Fibroblast of skin of right quadriceps (primary cell): ENCODE results near the gene UNC13A.

Source experiments
- DNase-seq: peaks from one replicate; pipeline ENCODE4 v3.0.0-alpha.2; 2013

UNC13A gene

DNA sequence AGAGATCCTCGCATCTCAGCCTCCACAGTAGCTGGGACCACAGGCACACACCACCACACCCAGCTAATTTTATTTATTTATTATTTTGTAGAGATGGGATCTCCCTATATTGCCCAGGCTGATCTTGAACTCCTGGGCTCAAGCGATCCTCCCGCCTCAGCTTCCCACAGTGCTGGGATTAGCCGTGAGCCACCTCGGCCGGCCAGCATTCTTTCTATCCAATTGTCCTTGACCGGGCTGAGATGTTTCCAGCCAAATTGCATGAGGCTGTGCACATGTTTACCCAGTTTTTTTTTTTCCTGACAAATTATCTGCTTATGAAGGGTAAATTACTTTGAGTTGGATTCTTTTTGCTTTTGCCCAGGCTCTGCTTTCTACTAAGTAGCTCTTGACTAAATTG is 28.2 kb downstream of the UNC13A start:
- DNase-seq, result no peak

DNA sequence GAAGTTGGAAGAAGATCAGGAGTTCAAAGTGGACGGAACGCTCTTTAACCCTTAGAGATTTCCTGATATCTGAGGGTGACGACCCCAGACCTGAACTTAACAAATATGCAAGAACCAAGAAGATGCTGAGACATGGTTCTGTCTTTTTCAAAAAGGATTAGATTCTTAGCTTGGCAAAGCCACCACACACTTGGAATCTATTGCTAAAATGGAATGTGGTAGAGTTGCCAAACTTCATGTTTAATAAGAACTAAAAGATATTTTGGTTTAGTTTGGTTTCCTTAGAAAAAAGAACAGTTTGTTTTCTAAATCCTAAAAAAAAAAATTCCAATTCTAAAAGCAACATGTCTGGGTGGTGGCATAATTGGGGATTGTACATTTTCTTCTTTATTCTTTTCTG is 29.5 kb downstream of the UNC13A start:
- DNase-seq, result no peak

DNA sequence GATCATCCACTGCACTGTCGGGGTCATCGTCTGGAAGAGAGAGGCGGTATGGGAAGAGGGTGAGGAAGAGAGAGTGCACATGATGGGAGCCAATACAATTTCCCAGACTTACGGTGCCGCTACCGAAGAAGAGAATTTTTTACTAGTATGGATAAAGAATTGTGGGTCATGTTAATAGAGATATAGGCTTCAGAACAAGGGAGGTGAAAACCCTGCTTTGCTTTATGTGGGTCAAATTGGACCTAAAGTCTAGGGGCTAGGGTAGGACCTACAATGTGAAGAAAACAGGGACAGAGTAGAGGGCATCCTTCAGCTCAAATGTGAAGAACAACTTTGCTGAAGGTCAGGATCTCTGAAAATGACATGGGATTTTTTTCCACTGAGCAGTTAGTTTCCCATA is 29.9 kb downstream of the UNC13A start:
- DNase-seq, result no peak

DNA sequence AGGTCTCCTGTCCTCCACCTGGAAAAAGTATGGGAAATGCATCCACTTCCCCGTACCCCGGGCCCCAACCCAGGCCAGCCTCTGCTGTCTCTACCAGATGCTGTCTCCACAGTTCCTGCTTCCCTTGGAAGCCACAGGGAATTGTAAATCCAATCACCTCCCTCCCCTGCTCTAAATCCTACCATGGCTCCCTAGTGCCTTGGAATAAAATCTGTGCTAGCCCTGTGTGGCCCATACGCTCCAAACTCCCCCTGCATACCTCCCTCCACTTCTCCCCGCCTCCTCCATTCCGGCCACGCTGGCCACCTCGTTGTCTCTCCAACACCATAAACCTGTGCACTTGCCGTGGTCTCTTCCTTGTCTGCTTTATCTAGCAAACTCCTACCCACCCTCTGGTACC is 31.2 kb downstream of the UNC13A start:
- DNase-seq, result no peak

DNA sequence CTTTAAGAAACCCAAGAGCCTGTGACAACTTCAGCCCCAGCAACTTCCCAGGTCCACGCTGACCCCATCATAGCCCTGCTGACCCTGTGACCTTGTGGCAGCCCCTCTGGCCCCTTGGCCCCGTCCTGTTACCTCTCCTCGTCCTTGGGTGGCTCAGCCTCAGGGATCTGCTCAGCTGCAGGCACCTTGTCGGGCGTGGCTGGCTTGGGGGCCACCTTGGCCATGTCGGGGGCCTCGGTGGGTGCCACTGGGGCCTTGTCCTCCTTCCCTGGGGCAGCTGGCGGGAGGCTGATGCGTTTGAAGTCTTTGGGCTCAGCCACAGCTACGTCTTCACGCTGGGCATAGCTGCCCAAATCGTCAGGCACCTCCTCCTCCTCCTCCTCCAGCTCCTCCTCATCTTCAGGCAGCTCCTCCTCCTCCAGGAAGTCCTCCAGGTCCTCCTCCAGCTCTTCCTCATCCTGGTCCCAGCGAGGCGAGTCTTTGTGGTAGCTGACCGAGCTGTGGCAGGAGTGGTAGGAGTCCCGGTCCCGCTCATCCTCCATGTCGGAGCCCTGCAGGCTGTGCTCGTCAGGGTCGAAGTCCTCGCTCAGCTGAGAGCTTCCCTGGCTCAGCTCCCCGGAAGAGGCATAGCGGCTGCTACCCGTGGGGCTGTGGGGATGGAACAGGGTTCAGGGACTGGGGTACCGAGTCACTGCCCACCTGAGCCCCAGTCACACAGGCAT is 32.2 kb downstream of the UNC13A start:
- no peak for DNase-seq

DNA sequence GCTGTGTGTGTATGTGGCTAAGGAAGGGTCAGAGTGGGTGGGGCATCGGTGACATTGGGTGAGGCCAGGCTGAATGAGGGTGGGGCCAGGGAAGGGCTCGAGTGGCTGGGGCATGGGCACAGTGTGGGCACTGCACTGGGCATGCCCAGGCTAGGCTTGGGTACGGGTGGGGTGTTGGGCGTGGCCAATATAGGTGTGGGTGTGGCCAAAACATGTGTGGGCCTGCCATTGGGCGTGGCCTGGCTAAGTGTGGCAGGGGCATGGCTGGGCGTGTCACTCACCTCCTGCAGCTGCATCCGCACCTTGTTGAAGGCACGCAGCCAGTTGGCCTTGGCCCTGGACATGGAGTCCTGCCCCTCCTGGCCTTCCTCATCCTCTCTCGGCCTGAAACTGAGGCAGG is 33.2 kb downstream of the UNC13A start:
- DNase-seq, result no peak

DNA sequence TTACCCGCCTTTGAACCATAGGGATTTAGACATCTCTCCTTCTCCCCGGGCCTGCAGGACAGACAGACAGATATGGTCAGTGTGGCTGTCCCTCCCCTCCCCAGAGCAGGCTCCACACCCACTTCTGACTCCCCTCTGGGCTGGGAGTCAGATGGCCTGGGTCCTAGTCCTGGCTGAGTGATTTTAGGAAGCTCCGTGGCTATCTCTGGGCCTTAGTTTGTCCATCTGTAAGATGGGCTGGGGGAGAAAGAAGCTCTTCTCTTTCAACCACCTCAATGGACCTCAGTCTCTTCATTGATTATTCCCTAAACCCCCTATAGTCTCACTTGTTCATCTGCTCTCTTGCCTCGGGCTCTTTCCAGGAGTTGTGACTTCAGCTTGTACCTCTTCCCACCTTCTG is 35.5 kb downstream of the UNC13A start:
- DNase-seq, result no peak

DNA sequence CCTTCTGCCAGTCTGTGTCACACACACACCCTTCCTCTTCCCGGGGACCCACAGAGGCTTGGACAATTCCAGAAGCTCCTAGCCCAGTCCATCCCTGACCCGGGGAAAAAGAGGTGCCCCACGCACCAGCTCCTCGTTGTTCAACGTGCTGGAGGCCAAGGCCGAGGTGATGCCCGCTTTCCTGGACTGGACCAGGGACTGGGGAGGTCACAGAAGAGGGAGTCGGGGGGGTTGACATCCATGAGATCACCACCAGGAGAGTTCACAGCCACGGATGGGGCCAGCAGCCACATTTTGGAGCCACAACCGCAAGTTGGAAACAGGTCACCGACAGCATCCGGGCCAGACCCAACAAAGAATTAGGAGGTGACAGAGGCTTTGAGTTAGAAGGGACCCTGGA is 39.4 kb downstream of the UNC13A start:
- no peak for DNase-seq

DNA sequence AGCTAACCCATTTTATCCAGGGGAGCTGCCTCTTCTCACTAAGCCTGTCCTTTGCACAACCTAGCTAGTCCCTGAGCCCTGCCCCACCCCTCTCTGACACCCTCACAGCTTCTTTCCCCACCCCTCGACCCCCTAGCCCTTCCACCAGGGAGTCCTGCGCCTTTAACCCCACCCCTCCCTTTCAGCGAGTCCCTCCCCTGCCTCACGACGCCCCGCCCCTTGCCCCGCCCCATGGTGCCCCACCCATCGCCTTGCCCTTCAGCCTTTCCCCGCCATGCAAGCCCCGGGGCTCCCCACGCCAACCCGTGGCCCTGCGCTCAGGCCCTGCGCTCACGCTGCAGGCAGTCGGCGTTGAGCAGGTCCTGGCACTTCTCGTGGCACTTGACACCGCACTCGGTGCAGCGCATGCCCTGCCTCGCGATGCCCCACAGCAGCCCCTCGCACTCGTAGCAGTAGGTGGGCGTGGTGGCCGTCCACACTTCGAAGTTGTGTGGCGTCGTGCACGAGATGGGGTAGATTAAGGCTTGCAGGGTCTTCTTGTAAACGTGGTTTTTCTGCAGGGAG is 40.0 kb downstream of the UNC13A start:
- no peak for DNase-seq

DNA sequence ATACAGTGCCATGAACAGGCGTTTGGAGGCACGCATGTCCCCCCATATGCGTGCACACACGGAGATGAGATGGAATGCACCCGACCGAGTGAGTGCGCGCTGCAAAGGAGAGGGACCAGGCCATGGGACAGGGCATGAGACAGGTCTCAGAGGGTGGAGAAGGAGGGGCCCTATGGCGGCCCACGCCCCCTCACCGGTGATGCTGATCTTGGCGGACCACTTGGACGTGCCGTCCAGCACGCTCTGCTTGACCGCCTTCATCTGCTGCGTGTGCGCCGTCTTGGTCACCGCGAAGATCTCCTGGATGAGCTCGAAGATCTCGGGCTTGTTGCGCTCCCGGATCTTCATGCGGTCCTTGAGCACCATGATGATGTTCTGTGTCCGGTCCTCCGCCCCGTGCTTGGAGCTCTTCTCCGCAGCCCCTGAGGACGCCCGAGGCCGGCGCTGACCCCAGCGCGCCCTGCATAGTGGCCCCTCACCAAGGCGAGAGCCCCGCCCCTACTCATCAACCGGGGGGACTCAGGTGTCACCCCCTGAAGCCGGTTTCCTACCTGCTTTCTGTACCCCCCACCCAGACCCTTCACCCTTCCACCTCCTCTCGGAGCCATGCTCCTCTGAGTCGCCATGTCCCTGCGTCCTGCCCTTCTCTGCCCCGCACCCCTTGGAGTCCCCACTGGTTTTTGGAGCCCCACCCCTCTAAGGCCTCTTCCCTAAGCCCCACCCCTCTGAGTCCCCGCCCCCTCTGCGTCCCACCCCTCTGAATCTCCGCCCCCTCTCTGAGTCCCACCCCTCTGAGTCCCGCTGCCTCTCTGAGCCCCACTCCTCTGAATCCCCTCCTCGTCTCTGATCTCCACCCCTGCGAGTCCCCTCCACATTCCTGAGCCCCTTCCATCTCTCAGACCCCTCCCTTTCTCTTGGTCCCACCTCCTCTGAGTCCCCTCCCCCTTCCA is 40.8 kb downstream of the UNC13A start:
- DNase-seq, result no peak

DNA sequence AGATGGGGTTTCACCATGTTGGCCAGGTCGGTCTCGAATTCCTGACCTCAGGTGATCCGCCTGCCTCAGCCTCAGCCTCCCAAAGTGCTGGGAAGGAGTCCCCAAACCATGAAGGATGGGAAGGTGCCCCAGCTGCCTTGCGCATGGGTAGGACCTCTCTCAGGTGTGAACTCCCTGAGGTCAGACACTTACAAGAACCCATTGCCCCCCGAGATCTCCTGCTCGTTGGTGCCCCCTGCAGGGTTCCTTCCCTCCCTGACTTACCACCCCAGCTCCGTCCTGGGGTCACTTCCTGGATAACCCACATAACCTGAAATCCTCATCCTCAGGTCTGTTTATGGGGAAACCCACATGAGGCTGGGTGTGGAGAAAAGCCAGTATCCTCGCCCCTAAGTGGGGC is 41.7 kb downstream of the UNC13A start:
- no peak for DNase-seq

DNA sequence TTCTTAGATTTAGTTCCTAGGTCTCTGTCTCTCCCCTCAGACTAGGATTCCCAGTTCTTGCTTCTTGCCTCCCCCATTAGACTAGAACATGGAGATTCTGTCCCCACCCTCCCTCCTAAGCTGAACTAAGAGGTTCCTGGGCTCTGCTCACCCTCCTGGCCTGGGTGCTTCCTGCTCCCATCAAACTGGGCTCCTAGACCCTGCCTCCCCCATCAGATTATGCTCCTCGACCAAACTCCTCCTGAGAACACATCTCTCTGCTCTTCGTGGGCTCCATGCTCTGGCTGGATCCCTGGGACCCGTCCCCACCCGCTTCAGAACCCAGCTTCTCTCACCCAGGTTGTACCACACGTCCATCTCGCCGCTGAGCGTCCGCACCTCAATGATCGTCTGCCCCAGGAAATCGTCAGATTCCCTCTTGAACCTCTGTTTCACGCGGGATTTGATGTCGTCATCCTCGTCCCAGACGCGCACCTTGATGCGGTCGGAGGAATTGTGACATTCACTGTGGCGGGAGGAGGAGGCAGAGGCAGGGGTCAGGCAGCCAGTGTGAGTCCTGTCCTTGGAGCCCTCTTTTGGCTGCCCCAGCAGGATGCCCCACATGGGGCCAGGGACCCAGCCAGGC is 42.7 kb downstream of the UNC13A start:
- no peak for DNase-seq

DNA sequence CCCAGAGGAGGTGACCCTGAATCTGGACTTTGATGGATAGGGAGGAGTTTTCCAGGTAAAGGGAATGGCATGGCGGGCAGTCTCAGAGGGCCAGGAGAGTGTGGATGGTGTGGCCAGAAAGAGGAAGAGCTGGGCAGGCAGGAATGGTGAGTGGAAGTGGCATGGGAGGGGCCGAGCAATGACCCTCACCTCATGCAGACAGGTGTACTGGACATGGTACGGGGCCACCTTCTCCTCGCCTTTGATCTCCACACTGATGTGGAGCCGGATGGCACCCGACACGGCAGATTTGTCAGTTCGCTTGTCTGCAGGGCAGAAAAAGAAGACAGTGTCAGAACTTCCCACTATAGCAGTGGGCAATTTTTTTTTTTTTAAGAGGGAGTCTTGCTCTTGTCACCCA is 45.5 kb downstream of the UNC13A start:
- no peak for DNase-seq

DNA sequence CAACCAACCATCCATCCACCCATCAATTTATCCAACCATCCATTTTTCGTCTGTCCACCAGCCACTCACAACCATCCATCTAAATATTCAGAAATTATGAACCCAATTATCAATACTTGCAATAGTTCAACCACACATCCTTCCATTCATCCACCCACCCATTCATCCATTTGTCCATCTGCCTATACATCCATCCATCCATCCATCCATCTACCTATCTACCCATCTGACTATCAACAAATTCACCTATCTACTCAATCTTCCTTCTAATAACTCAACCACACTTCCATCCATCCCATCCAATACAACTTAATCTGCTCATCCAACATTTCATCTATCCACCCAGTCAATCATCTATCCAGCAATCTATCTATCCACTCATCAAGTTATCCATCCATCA is 46.3 kb downstream of the UNC13A start:
- DNase-seq, result no peak

DNA sequence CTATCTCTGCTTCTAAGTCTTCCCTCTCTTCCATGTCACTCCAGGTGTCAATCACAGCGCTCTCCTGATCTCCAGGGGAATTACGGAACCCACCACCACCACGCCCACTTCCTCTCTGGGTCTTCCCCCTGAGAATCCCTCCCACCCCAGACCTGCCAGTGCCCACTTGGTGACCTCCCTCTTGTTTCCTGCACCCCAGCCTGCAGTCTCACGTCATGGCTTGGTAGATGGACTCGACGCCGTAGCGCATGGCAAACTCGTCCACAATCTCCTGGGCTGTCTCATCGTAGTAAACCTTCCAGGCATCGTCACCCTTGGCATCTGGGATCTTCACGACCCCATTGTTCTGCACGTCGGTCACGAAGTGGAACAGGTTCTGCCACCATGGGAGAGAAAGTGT is 47.0 kb downstream of the UNC13A start:
- no peak for DNase-seq

DNA sequence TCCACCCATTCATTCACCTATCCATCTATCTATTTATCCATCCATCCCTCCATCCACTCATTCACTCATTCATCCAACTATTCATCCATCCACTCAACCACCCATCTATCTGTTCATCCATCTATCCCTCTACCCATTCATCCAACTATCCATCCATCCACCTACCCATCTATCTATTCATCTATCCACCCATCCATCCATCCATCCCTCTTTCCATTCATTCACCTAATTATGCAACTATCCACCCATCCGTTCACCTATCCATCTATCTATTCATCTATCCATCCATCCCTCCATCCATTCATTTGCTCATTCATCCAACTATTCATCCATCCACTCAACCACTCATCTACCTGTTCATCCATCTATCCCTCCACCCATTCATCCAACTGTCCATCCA is 54.5 kb downstream of the UNC13A start:
- DNase-seq, result no peak

DNA sequence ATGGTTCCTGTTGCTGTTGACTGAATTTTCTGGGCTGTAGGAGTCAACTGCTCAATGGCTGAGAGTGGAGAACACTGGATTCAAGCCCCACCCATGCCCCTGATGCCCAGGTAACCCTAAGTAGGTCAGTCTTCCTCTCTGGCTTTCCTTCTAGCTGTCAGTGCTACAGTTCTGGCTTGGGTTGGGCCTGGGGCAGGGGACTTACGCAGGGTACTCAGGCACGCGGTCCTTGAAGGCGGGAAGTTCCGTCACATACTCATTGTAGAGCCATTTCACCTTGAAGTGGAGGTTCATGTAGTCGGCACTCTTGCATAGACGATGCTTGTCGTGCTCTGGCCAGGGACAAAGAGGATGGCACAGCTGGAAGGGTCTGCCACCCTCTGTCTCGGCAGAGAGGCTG is 55.6 kb downstream of the UNC13A start:
- no peak for DNase-seq

DNA sequence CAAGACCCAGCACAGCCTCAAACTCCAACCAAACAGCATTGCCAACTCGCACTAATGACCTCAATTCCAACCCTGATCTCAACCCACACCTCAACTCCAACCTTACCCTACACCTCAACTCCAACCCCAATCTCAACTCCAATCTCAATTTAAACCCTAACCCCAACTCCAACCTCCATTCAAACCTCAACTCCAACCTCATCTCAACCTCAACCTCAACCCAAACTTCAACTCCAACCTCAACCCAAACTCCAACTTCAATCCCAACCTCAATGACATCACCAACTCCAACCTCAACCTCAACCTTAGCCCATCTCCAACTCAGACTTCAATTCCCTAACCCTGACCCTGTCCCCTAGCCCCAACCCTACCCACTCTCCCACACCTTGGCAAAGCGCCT is 58.4 kb downstream of the UNC13A start:
- DNase-seq, result no peak

DNA sequence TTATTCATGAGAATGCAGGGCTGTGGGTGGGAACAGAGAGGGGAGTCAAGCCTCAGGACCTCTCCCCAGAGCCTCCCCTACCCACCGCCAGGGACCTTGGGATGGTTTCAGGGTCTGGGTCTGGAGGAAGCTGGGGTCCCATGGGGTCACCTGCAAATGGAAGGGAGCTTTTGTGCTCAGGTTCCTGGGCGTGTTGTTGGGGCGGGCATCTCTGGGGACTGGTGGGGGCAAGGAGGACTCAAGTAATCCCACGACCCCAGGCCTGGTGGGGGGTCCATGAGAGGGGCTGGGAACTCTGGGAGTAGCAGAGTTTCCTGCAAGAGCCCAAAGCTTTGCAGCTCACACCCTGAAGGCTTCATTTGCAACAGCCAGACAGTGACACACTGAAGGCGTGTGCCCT is 60.2 kb downstream of the UNC13A start:
- DNase-seq, result no peak

DNA sequence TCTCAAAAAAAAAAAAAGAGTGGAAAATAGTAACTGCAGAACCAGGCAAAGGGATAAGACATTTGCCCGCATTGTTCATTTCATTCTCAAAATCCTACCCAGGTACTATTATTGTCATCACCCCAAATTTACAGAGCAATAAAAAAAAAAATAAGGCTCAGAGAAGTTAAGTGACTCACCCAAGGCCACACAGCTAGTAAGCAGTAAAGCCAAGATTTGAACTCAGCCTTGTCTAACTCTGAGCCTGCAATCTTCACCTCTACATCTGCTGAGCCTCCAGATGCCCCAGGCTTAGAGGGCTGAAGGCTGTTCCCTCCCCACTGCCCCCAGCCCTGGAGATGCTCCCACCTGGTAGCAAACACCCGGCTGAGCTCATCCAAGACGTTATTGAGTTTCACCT is 61.0 kb downstream of the UNC13A start:
- no peak for DNase-seq

DNA sequence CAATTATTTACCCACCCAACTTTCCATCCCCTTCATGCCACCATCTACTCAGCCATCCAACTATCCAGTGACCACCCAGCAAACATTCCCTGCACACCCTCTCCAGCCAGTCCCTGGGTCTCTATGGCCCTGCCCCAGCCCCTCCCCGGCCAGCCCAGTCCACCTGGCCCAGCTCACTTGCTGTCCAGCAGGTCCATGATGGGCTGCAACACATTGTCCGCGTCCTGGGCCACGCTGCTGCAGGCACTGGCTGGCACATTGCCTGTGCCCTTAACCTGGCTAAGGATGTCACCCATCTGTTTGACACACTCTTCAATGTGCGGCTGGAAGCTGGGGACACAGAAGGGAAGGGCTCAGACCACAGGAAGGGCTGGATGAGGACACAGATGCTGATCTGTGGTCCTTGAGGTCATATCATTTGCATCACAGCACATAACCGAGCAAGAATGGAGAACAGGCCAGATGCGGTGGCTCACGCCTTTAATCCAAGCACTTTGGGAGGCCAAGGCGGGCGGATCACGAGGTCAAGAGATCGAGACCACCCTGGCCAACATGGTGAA is 61.6 kb downstream of the UNC13A start:
- no peak for DNase-seq

DNA sequence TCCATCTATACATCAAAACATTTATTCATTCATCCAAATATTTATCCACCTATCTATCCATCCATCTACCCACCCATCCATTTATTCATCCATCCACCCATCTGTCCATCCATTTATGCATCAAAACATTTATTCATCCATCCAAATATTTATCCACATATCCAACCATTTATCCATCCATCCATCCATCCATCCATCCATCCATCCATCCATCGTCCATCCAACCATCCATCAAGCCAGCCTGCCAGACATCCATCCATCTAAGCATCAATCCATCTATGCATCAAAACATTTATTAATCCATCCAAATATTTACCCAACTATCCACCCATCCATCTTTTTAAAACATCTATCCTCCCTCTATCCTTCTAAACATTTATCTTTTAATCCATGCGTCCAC is 62.2 kb downstream of the UNC13A start:
- DNase-seq, result no peak

DNA sequence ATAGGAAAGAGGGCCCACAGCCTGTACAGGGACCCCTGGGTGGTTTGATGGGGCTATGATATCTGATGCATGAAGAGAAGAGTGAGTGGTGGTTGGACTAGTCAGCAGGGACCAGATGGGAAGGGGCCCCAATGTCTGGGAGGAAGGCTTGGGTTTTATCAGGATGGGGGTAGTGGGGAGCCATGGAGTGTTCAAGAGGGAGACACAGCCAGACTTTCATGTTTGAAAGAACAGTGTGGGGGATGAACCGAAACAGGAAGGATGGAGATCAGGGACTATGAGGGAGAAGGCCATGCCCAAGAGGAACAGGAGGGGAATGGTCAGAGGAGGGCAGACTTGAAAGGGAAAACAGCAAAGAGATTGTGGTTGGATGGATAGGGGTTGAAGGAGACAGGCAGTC is 63.1 kb downstream of the UNC13A start:
- no peak for DNase-seq
